ENCODE results near the gene ACTR8.

ACTR8 gene

GRCh38 chr3:53834429-53835095 lies 47.4 kb downstream of the ACTR8 start:
- CTCF ChIA-PET, result no interaction called here
- no peak for DNase-seq
- Mint-ChIP-seq H3K36me3 (no peaks in the 10 kb centered on the region), H3K9me3 (no peaks in the 10 kb centered on the region), H3K4me3 (no peak overlapping the region), H3K27ac (no peak overlapping the region), H3K4me1 (no peaks in the 10 kb centered on the region), H3K27me3 (peaks cover 15% of the 10 kb centered on the region)

DNA sequence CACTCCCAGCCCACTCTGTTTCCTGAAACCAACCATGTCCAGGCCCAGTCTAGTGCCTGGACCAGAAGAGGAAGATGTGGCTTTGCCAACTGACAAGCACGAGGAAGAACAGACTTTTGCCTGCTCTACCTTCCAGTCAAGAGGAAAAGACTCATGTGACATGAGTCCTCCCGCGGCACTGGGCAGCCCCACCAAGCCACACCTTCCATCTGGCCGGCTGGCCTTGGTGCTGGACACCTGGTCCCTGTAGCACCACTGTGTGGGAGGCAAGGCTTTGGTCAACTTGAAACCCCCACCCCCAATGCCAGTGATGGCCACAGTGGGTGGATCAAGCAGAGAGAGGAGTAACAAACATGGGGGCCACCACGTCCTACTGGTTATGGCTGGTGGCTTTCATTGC lies 48.3 kb downstream of the ACTR8 start:
- Mint-ChIP-seq H3K4me3 (no peak overlapping the region), H3K4me1 (no peaks in the 10 kb centered on the region), H3K36me3 (no peaks in the 10 kb centered on the region), H3K27me3 (peaks cover 9% of the 10 kb centered on the region), H3K27ac (no peak overlapping the region), H3K9me3 (no peaks in the 10 kb centered on the region)
- DNase-seq, result no peak
- CTCF ChIA-PET, result no interaction called here

- Mint-ChIP-seq H3K27ac (no peak overlapping the region), H3K4me3 (no peak overlapping the region), H3K36me3 (no peaks in the 10 kb centered on the region), H3K9me3 (no peaks in the 10 kb centered on the region), H3K27me3 (peaks cover 4% of the 10 kb centered on the region), H3K4me1 (no peaks in the 10 kb centered on the region)
- DNase-seq, result no peak
- CTCF ChIA-PET, result no interaction called here
These were observed 48.8 kb downstream of the ACTR8 start for GRCh38 chr3:53833053-53833645.

- Mint-ChIP-seq H3K9me3 (no peaks in the 10 kb centered on the region), H3K4me1 (no peaks in the 10 kb centered on the region), H3K27ac (no peak overlapping the region), H3K36me3 (no peaks in the 10 kb centered on the region), H3K4me3 (no peak overlapping the region), H3K27me3 (peaks cover 3% of the 10 kb centered on the region)
- CTCF ChIA-PET, result no interaction called here
- DNase-seq, result no peak
These were observed 51.0 kb downstream of the ACTR8 start for GRCh38 chr3:53830944-53831343.

DNA sequence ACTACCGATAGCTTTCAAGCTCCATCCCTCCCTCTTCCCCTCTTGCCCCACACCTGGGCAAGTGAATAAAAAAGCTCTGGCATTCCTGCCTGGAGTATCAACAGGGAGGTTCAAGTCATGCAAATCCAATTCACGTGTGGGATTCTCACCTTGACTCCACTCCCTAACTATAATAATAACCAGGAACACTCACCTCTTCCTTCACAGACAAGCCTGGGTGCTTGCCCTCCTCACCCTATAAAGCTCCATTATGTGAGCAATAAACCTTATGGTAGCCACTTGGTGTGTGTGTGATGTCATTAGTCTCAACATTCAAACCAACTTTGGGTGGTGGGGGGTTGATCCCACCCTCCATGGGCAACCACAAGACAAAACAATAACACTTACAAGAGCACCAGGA lies 52.3 kb downstream of the ACTR8 start:
- Mint-ChIP-seq H3K4me3 (no peak overlapping the region), H3K27ac (no peak overlapping the region), H3K27me3 (peaks cover 6% of the 10 kb centered on the region), H3K9me3 (no peaks in the 10 kb centered on the region), H3K36me3 (no peaks in the 10 kb centered on the region), H3K4me1 (no peaks in the 10 kb centered on the region)
- CTCF ChIA-PET, result no interaction called here
- no peak for DNase-seq

GRCh38 chr3:53828581-53828980 lies 53.4 kb downstream of the ACTR8 start:
- H3K4me3 Mint-ChIP-seq, result no peak overlapping the region
- no peaks in the 10 kb centered on the region for H3K9me3 Mint-ChIP-seq
- H3K27ac Mint-ChIP-seq, result no peak overlapping the region
- H3K36me3 Mint-ChIP-seq, result no peaks in the 10 kb centered on the region
- no peak for DNase-seq
- peaks cover 10% of the 10 kb centered on the region for H3K27me3 Mint-ChIP-seq
- H3K4me1 Mint-ChIP-seq, result no peaks in the 10 kb centered on the region
- CTCF ChIA-PET, result no interaction called here

- no peak for DNase-seq
- Mint-ChIP-seq H3K27me3 (peaks cover 7% of the 10 kb centered on the region), H3K36me3 (no peaks in the 10 kb centered on the region), H3K9me3 (no peaks in the 10 kb centered on the region), H3K4me1 (no peaks in the 10 kb centered on the region), H3K4me3 (no peak overlapping the region), H3K27ac (no peak overlapping the region)
- CTCF ChIA-PET, result no interaction called here
These were observed 55.9 kb downstream of the ACTR8 start for GRCh38 chr3:53826048-53826447.

- no peaks in the 10 kb centered on the region for H3K4me1 Mint-ChIP-seq
- CTCF ChIA-PET, result no interaction called here
- H3K9me3 Mint-ChIP-seq, result no peaks in the 10 kb centered on the region
- no peak for DNase-seq
- no peak overlapping the region for H3K27ac Mint-ChIP-seq
- no peak overlapping the region for H3K4me3 Mint-ChIP-seq
- no peaks in the 10 kb centered on the region for H3K36me3 Mint-ChIP-seq
- H3K27me3 Mint-ChIP-seq, result peaks cover 7% of the 10 kb centered on the region
These were observed 57.2 kb downstream of the ACTR8 start for GRCh38 chr3:53824795-53825194.

- CTCF ChIA-PET, result no interaction called here
- Mint-ChIP-seq H3K27me3 (peaks cover 7% of the 10 kb centered on the region), H3K9me3 (no peaks in the 10 kb centered on the region), H3K4me3 (no peak overlapping the region), H3K36me3 (no peaks in the 10 kb centered on the region), H3K4me1 (no peaks in the 10 kb centered on the region), H3K27ac (no peak overlapping the region)
- DNase-seq, result no peak
These were observed 57.8 kb downstream of the ACTR8 start for GRCh38 chr3:53823956-53824657.

GRCh38 chr3:53823026-53823955 lies 58.7 kb downstream of the ACTR8 start:
- H3K27ac Mint-ChIP-seq, result no peak overlapping the region

GRCh38 chr3:53822331-53822741 lies 59.6 kb downstream of the ACTR8 start:
- peaks cover 5% of the 10 kb centered on the region for H3K4me1 Mint-ChIP-seq
- no peak overlapping the region for H3K4me3 Mint-ChIP-seq
- CTCF ChIA-PET, result no interaction called here
- DNase-seq, result no peak
- H3K27me3 Mint-ChIP-seq, result peaks cover 21% of the 10 kb centered on the region
- no peak overlapping the region for H3K27ac Mint-ChIP-seq
- no peaks in the 10 kb centered on the region for H3K9me3 Mint-ChIP-seq
- no peaks in the 10 kb centered on the region for H3K36me3 Mint-ChIP-seq

More at GRCh38 chr3:53823026-53823955, 58.7 kb downstream of the ACTR8 start:
- Mint-ChIP-seq H3K27me3 (peaks cover 11% of the 10 kb centered on the region), H3K4me1 (no peaks in the 10 kb centered on the region), H3K9me3 (no peaks in the 10 kb centered on the region), H3K4me3 (no peak overlapping the region), H3K36me3 (no peaks in the 10 kb centered on the region)
- CTCF ChIA-PET, result no interaction called here
- DNase-seq, result no peak

DNA sequence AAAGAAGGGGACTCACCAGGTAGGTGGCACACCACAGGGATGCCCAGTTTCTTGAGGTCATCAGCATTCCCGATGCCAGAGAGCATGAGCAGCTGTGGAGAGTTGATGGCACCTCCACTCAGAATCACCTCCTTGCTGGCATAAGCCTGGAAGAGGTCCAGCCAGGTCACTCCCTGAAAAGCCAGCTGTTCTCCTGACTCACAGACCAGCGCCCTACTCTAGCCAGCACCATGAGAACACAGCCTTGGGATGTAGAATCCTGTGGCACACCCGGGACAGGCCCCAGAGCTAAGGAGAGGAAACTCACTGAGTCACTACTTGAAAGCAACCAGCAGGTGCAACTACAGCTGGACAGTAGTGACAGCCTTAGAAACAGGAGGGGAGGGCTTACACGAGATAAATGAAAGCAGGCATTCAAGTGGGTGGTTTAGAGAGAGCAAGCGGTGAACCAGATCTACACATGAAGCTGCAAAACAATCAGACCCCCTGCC lies 60.3 kb downstream of the ACTR8 start:
- CTCF ChIA-PET, result no interaction called here
- no peak overlapping the region for H3K4me3 Mint-ChIP-seq

GRCh38 chr3:53820756-53821580 lies 61.0 kb downstream of the ACTR8 start:
- Mint-ChIP-seq H3K36me3 (no peaks in the 10 kb centered on the region), H3K27ac (no peak overlapping the region), H3K4me3 (no peak overlapping the region), H3K4me1 (peaks cover 5% of the 10 kb centered on the region), H3K27me3 (peaks cover 35% of the 10 kb centered on the region), H3K9me3 (no peaks in the 10 kb centered on the region)
- no peak for DNase-seq
- CTCF ChIA-PET, result no interaction called here

More for the DNA sequence above, 60.3 kb downstream of the ACTR8 start:
- H3K4me1 Mint-ChIP-seq, result peaks cover 5% of the 10 kb centered on the region
- DNase-seq, result no peak
- H3K27me3 Mint-ChIP-seq, result peaks cover 28% of the 10 kb centered on the region
- no peak overlapping the region for H3K27ac Mint-ChIP-seq
- H3K9me3 Mint-ChIP-seq, result no peaks in the 10 kb centered on the region
- H3K36me3 Mint-ChIP-seq, result no peaks in the 10 kb centered on the region

Data from activated naive CD4-positive, alpha-beta T cell treated with anti-CD3 and anti-CD28 coated beads, Interleukin-2, amount 10 ng/mL, durations not matched to agents 7 days and 5 days (primary cell).